OCI-LY1 (cell line): Measurements from ENCODE around the gene AGER.

Source experiments
- H2AFZ ChIP-seq: fragments of 200-600 bp; sonication (generic), shearing (Covaris generic); 2 replicates; pipeline ENCODE4 v1.6.0; 2014; ENCODE audit warnings: antibody characterized with exemption, mild to moderate bottlenecking, low read length
- H3F3A ChIP-seq: fragments of 200-600 bp; sonication (generic), shearing (Covaris generic); 2 replicates; pipeline ENCODE4 v1.6.0; 2014; ENCODE audit warnings: mild to moderate bottlenecking, antibody characterized with exemption, low read length, moderate library complexity; ENCODE audit not compliant: insufficient read depth
- H3K27ac ChIP-seq: fragments of 200-600 bp; sonication (generic); 2 replicates; pipeline ENCODE4 v1.5.1; 2014; ENCODE audit warnings: low read length, mixed run types, mild to moderate bottlenecking, low read depth; ENCODE audit not compliant: poor library complexity, severe bottlenecking
- H3K27me3 ChIP-seq: fragments of 200-600 bp; sonication (generic); 2 replicates; pipeline ENCODE4 v1.6.0; 2014; ENCODE audit warnings: antibody characterized with exemption, mild to moderate bottlenecking, low read length, moderate library complexity; ENCODE audit not compliant: insufficient read depth
- H3K36me3 ChIP-seq: fragments of 200-600 bp; sonication (generic); 2 replicates; pipeline ENCODE4 v1.6.1; 2014; ENCODE audit warnings: mild to moderate bottlenecking, antibody characterized with exemption, low read length, moderate library complexity, mixed read lengths; ENCODE audit not compliant: insufficient read depth
- H3K4me1 ChIP-seq: fragments of 200-600 bp; sonication (generic); 2 replicates; pipeline ENCODE4 v1.5.1; 2014; ENCODE audit warnings: mild to moderate bottlenecking, low read length, moderate library complexity; ENCODE audit not compliant: insufficient read depth, severe bottlenecking
- H3K4me2 ChIP-seq: fragments of 200-600 bp; sonication (generic), shearing (Covaris generic); 2 replicates; pipeline ENCODE4 v1.6.1; 2014; ENCODE audit warnings: low read length
- H3K4me3 ChIP-seq: fragments of 200-600 bp; sonication (generic); 2 replicates; pipeline ENCODE4 v1.5.1; 2014; ENCODE audit warnings: low read length, low read depth, mild to moderate bottlenecking, mixed read lengths; ENCODE audit not compliant: poor library complexity, severe bottlenecking
- H3K79me2 ChIP-seq: fragments of 200-600 bp; shearing (Covaris generic); 2 replicates; pipeline ENCODE4 v1.6.1; 2016; ENCODE audit warnings: mixed run types, low read length, mixed read lengths; ENCODE audit not compliant: insufficient read depth
- H3K9ac ChIP-seq: fragments of 200-600 bp; sonication (generic), shearing (Covaris generic); 2 replicates; pipeline ENCODE4 v1.6.1; 2014; ENCODE audit warnings: mild to moderate bottlenecking, low read length, mixed read lengths
- H3K9me2 ChIP-seq: fragments of 200-600 bp; sonication (generic), shearing (Covaris generic); 2 replicates; pipeline ENCODE4 v1.6.1; 2014; ENCODE audit warnings: low read depth, mild to moderate bottlenecking, low read length, mixed read lengths
- H3K9me3 ChIP-seq: fragments of 200-600 bp; shearing (Covaris generic); 2 replicates; pipeline ENCODE4 v1.6.1; 2014; ENCODE audit warnings: low read length, mixed read lengths
- H4K20me1 ChIP-seq: fragments of 200-600 bp; sonication (generic), shearing (Covaris generic); 2 replicates; pipeline ENCODE4 v1.6.0; 2016; ENCODE audit warnings: mild to moderate bottlenecking, low read length; ENCODE audit not compliant: insufficient read depth
- CTCF ChIP-seq: fragments of 200-600 bp; sonication (generic), shearing (Covaris generic); IDR thresholded peaks from 2 replicates; pipeline ENCODE4 v1.5.1; 2017; ENCODE audit warnings: mild to moderate bottlenecking, antibody characterized with exemption, low read length, moderate library complexity, mixed read lengths
- EZH2 ChIP-seq: fragments of 200-600 bp; sonication (generic), shearing (Covaris generic); IDR thresholded peaks from 2 replicates; pipeline ENCODE4 v1.8.0; 2017; ENCODE audit warnings: borderline replicate concordance, mixed run types, mild to moderate bottlenecking, antibody characterized with exemption, low read length, moderate library complexity, mixed read lengths

AGER gene

GRCh38 chr6:32174416-32174815 lies 9.6 kb downstream of the AGER start:
- no peak overlapping the region for H2AFZ ChIP-seq
- no peak overlapping the region for H3K27ac ChIP-seq
- peak overlapping the region; percentile 91 for H3K4me3 ChIP-seq
- H3K4me1 ChIP-seq = peaks cover 53% of the 10 kb centered on the region
- no peaks in the 10 kb centered on the region for H3K9me2 ChIP-seq
- peaks cover 12% of the 10 kb centered on the region; the same call in 1 of the 2 replicates for H3K79me2 ChIP-seq
- no peak for TF ChIP-seq EZH2
- TF ChIP-seq CTCF = no peak
- no peaks in the 10 kb centered on the region for H3K27me3 ChIP-seq
- H3K4me2 ChIP-seq = peak overlapping the region; percentile 96
- no peaks in the 10 kb centered on the region for H4K20me1 ChIP-seq
- no peaks in the 10 kb centered on the region for H3F3A ChIP-seq
- H3K36me3 ChIP-seq = peaks cover 17% of the 10 kb centered on the region; the same call in 1 of the 2 replicates
- no peak overlapping the region; the same call in 1 of the 2 replicates for H3K9ac ChIP-seq
- H3K9me3 ChIP-seq = no peaks in the 10 kb centered on the region

- no peaks in the 10 kb centered on the region for H3K27me3 ChIP-seq
- no peaks in the 10 kb centered on the region for H4K20me1 ChIP-seq
- H3K36me3 ChIP-seq = peaks cover 28% of the 10 kb centered on the region; the same call in 1 of the 2 replicates
- no peak overlapping the region for H2AFZ ChIP-seq
- H3K9ac ChIP-seq = no peak overlapping the region
- no peak overlapping the region for H3K4me3 ChIP-seq
- no peaks in the 10 kb centered on the region for H3F3A ChIP-seq
- TF ChIP-seq EZH2 (no peak), CTCF (no peak)
- no peaks in the 10 kb centered on the region for H3K9me3 ChIP-seq
- H3K4me2 ChIP-seq = peak overlapping the region; percentile 14; the same call in 1 of the 2 replicates
- peaks cover 12% of the 10 kb centered on the region; the same call in 1 of the 2 replicates for H3K79me2 ChIP-seq
- H3K9me2 ChIP-seq = no peaks in the 10 kb centered on the region
- H3K4me1 ChIP-seq = peaks cover 47% of the 10 kb centered on the region
- H3K27ac ChIP-seq = no peak overlapping the region
Measured at GRCh38 chr6:32173051-32173727, 10.9 kb downstream of the AGER start.

- Histone ChIP-seq H3K9ac (no peak overlapping the region), H3K36me3 (peaks cover 37% of the 10 kb centered on the region; the same call in 1 of the 2 replicates), H3K4me1 (peaks cover 52% of the 10 kb centered on the region), H3F3A (no peaks in the 10 kb centered on the region), H3K9me3 (no peaks in the 10 kb centered on the region), H3K27ac (no peak overlapping the region), H2AFZ (no peak overlapping the region), H3K4me3 (no peak overlapping the region), H3K27me3 (no peaks in the 10 kb centered on the region), H4K20me1 (no peaks in the 10 kb centered on the region), H3K79me2 (peaks cover 12% of the 10 kb centered on the region; the same call in 1 of the 2 replicates), H3K9me2 (no peaks in the 10 kb centered on the region), H3K4me2 (no peak overlapping the region)
- no peak for TF ChIP-seq CTCF
- no peak for TF ChIP-seq EZH2
Measured at GRCh38 chr6:32171234-32171633, 12.8 kb downstream of the AGER start.
